ENCODE measurements around the gene ZNF569.
"Not testable (repeated sequence)": the region's sequence is repeated elsewhere in the genome, so short reads cannot be mapped to it uniquely, and the experiment has no call there.

Gene ZNF569

DNA sequence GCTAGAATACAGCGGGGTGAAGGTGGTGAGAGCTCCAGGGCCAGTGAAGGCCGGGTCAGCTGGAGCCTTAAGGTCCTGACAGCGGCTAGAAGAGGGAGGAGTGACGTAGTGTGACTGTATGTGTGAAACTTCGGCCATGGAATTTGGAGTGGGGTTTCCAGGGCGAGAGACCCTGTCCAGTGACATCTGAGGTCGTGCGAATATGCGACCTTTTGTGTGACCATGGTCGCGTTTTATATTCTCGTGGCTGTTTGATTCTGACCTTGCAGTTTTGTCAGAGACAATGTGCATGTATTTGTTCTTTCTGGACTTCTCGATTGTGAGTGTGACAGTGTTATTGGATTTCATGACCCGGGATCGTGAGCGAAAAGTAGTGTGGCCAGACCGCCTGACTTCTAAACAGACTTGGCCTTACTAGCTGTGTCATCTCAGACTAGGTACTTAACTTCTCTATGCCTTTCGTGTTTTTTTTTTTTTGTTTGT, 405 bp upstream of the ZNF569 start:
- peak overlapping the region; percentile 81 for H3K4me3 ChIP-seq (ENCODE audit: low read length)
- no peak for DNase-seq (ENCODE audit: low read depth)
- TF ChIP-seq, protein P1, sequence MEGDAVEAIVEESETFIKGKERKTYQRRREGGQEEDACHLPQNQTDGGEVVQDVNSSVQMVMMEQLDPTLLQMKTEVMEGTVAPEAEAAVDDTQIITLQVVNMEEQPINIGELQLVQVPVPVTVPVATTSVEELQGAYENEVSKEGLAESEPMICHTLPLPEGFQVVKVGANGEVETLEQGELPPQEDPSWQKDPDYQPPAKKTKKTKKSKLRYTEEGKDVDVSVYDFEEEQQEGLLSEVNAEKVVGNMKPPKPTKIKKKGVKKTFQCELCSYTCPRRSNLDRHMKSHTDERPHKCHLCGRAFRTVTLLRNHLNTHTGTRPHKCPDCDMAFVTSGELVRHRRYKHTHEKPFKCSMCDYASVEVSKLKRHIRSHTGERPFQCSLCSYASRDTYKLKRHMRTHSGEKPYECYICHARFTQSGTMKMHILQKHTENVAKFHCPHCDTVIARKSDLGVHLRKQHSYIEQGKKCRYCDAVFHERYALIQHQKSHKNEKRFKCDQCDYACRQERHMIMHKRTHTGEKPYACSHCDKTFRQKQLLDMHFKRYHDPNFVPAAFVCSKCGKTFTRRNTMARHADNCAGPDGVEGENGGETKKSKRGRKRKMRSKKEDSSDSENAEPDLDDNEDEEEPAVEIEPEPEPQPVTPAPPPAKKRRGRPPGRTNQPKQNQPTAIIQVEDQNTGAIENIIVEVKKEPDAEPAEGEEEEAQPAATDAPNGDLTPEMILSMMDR (conservative IDR thresholded peaks at IDR 0.05; ENCODE audit: low read length): no peak

DNA sequence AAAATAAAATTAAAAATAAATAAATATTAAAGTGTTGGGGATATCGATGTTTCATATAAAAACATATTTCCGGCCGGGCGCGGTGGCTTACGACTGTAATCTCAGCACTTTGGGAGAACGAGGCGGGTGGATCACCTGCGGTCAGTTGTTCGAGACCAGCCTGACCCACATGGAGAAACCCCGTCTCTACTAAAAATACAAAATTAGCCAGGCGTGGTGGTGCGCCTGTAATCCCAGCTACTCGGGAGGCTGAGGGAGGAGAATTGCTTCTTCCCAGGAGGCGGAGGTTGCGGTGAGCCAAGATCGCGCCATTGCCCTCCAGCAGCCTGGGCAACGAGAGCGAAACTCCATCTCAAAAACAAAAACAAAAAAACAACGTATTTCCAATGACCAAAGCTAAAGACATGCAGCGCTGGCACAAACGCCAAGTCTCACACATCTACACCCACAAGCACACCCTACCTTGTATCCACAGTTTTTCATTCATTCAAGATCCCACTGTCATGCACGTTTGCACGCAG, 907 bp downstream of the ZNF569 start:
- TF ChIP-seq, protein P1 (conservative IDR thresholded peaks at IDR 0.05; ENCODE audit: low read length): no peak
- peak overlapping the region; percentile 81 for H3K4me3 ChIP-seq (ENCODE audit: low read length)
- DNase-seq (ENCODE audit: low read depth): peak; percentile 27

DNA sequence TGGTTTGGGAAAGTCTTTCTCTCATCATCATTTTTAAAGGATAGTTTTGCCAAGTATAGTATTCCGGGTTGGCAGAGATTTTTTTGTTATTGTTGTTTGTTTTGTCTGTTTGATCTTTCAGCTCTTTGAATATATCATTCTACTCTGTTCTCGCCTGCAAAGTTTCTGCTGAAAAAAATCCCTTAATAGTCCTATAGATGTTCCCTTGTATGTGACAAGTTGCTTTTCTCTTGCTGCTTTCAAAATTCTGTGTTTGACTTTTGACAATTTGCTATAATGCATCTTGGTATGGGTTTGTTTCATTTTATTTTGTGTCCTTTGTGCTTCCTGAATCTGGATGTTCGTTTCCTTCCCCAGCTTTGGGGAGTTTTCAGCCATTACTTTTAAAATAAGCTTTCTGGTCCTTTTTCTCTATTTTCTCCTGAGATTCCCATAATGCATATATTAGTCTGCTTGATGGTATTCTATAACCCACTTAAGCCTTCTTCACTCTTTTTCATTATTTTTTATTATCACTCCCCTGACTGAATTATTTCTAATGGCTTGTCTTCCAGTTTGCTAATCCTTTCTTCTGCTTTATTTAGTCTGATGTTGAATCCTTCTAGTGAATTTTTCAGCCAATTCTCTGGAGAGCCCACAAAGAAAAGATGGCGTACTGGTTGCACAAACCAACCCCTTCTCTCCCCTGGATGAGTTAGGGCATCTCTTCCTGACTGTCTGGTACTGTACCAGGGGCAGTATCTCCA, 14.6 kb downstream of the ZNF569 start:
- H3K4me3 ChIP-seq (ENCODE audit: low read length): no peak overlapping the region
- TF ChIP-seq, protein P1 (conservative IDR thresholded peaks at IDR 0.05; ENCODE audit: low read length): no peak
- no peak for DNase-seq (ENCODE audit: low read depth)

DNA sequence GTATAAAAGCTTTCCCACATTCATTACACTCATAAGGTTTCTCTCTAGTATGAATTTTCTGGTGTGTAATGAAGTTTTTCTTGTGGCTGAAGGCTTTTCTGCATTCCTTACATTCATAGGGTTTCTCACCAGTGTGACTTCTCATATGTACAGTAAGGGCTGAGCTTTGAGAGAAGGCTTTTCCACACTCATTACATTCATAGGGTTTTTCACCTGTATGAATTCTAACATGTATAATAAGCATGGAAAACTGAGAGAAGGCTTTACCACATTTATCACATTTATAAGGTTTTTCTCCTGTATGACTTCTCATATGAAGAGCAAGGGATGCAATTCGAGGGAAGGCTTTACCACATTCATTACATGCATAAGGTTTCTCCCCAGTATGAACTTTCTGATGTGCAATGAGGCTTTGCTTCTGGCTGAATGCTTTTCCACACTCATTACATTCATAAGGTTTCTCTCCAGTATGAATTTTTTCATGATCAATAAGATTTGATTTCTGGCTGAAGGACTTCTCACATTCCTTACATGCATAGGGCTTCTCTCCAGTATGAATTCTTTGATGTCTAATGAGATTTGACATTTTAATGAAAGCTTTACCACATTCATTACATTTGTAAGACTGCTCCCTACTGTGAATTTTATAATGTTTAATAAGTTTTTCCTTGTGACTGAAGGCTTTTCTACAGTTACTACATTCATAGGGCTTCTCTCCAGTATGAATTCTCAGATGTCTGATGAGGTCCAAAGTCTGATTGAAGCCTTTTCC, 53.7 kb downstream of the ZNF569 start:
- DNase-seq (ENCODE audit: low read depth): no peak
- no peak overlapping the region for H3K4me3 ChIP-seq (ENCODE audit: low read length)
- TF ChIP-seq, protein P1 (conservative IDR thresholded peaks at IDR 0.05; ENCODE audit: low read length): no peak

DNA sequence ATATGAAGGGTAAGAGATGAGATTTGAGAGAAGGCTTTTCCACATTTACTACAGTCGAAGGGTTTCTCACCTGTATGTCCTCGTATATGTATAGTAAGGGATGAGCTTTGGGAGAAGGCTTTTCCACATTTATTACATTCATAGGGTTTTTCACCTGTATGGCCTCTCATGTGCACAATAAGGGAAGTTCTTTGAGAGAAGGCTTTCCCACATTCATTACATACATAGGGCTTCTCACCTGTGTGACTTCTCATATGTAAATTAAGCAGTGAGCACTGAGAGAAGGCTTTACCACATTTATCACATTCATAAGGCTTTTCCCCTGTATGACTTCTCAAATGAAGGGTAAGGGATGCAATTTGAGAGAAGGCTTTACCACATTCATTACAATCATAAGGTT, 54.5 kb downstream of the ZNF569 start:
- DNase-seq (ENCODE audit: low read depth): no peak
- TF ChIP-seq, protein P1 (conservative IDR thresholded peaks at IDR 0.05; ENCODE audit: low read length): no peak

DNA sequence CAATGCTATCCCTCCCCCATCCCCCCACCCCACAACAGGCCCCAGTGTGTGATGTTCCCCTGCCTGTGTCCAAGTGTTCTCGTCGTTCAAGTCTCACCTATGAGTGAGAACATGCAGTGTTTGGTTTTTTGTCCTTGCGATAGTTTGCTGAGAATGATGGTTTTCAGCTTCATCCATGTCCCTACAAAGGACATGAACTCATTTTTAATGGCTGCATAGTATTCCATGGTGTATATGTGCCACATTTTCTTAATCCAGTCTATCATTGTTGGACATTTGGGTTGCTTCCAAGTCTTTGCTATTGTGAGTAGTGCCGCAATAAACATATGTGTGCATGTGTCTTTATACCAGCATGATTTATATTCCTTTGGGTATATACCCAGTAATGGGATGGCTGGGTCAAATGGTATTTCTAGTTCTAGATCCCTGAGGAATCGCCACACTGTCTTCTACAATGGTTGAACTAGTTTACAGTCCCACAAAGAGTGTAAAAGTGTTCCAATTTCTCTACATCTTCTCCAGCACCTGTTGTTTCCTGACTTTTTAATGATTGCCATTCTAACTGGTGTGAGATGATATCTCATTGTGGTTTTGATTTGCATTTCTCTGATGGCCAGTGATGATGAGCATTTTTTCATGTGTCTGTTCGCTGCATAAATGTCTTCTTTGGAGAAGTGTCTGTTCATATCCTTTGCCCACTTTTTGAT, 61.0 kb downstream of the ZNF569 start:
- H3K4me3 ChIP-seq (ENCODE audit: low read length); DNase-seq (ENCODE audit: low read depth): not testable (repeated sequence)

More for the DNA sequence above, 54.5 kb downstream of the ZNF569 start:
- H3K4me3 ChIP-seq (ENCODE audit: low read length): no peak overlapping the region

DNA sequence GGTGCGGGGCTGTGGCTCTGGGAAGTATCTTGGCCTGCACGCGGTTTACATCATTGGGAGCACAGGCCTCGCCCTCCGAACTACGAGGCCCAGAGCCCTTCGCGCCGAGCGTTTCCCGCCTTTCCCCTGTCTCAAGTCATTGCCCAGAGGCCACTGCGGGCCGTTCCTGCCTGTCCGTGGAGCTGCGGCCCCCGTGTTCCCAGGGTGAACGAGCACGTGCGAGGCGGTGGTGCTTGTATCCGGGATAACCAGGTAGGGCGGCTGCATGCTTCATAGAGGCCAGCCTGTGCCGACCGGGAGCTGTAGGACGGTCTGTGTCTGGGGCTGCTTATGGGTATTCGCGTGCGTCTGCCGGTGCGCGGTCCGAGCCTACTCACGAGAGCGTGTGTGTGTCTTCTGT, 63.8 kb downstream of the ZNF569 start:
- no peak for DNase-seq (ENCODE audit: low read depth)
- H3K4me3 ChIP-seq (ENCODE audit: low read length): no peak overlapping the region
- TF ChIP-seq, protein P1 (conservative IDR thresholded peaks at IDR 0.05; ENCODE audit: low read length): no peak

All from AG10803 (cell line).